Kidney glomerular epithelial cell (primary cell): ENCODE measurements around the gene SMTNL2.

ENCODE experiments used
- DNase-seq: peaks from one replicate; lab custom pipeline; 2025; lab: John Stamatoyannopoulos, UW

SMTNL2 gene

DNA sequence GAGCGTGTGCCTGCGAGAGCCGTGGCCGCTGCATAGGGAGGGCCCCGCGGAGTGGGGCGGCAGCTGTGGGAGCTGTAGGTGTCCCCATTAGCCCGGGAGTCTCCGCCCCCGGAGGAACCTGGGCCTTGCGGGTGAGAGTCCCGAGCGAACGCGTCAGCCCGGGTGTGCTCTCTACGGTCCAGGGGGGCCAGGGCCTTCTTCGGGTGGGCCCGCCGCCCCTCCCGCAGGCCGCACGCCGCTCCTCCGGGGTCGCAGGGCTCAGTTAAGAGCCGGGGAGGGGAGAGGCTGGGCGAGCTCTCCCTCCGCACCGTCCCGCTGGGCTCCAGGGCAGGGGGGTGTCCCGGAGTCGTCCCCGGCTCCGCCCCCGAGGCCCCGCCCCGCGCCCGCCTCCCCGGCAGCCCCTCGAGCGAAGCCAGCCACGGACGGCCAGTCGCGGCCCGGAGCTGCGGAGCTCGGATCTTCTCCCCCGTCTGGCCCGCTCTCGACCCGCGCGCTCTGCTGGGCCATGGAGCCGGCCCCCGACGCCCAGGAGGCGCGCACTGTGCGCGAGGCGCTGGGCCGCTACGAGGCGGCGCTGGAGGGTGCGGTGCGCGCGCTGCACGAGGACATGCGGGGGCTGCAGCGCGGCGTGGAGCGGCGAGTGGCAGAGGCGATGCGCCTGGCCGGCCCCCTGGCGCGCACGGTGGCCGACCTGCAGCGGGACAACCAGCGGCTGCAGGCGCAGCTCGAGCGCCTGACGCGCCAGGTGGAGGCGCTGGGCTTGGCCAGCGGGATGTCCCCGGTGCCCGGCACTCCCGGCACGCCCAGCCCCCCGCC, at the start of gene SMTNL2:
TSS of gene SMTNL2 (plus strand) at position 429 of the 816 bp plus-strand sequence. CDS start at position 506, 77 bp downstream.
- DNase-seq = peak; percentile 39

DNA sequence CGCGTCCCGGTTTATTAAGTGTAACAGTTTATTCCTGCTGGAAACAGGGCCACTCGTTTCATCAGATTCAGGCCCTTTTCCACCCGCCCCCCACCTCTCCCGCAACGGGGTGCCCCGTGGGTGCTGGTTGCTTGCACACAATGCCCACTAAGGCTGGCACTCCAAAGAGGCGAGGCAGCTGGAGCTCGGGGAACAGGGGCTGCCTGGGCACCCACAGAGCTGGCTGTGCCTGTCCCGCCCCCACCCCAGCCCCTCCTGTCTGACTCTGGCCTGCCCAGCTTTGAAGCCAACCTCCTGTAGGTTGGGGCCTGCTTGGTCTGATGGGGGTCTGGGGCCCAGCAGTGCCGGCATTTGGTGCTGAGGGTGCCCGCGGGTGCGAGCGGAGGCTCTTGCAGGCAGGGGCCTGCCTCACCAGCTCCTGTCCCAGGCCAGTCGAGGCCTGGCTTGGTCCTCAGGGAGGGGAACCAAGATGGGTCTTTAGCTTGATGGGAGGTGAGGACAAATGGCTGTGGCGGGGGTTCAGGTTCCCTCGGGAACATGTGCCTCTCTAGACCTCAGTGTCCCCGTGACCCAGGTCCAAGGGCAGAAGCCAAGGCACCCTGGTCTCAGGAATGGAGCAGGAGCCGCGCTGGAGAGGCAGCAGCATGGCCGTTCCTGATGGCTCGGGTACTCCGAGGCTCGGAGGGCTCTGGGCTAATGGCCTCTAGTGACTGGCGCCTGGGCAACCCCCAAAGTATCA, 49.2 kb upstream of the SMTNL2 start:
- no peak for DNase-seq

DNA sequence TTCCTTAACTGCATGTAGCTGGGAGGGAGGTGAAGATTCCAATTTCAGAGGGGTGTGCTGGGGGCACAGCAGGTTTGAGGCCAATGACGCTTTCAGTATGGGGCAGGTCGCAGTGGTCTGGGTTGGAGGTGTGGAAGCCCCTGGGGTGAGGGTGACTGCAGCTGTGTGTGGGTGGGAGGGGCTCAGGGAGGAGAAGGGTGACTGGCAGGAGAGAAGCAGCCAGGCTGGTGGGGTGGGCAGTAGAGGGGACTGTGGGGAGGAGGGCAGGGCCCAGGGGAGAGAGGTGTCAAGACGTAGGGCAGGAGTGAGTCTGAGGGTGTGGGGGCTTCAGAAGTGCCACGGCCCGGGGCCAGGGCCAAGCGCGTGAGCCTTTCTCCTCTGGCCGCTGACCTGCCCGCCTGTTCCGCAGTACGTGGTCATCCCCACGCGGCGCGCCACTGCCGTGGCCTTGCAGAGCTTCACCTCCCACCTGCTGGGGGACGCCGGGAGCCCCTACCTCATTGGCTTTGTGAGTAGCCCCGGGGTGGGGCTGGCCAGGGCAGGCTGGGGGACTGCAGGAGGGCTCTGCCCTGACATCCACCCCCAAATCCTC, 48.6 kb upstream of the SMTNL2 start:
- DNase-seq = no peak

DNA sequence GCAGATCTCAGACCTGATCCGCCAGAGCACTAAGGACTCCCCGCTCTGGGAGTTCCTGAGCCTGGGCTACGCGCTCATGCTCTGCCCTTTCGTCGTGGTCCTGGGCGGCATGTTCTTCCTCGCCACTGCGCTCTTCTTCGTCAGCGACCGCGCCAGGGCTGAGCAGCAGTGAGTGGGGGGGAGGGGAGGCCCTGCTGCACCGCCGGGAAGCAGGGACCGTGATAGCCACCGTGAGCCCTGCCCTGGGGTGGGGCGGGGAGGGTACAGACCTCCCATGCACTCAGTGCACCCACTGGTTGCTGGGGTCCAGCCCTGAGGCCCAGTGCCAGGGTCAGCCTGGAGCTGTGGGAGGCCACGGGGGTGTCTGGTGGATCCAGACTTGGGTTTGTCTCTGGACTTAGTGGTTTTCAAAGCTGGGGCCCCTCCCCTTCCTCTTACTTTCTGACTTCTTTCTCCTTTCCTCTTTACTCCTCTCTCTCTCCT, 48.0 kb upstream of the SMTNL2 start:
- DNase-seq = no peak

DNA sequence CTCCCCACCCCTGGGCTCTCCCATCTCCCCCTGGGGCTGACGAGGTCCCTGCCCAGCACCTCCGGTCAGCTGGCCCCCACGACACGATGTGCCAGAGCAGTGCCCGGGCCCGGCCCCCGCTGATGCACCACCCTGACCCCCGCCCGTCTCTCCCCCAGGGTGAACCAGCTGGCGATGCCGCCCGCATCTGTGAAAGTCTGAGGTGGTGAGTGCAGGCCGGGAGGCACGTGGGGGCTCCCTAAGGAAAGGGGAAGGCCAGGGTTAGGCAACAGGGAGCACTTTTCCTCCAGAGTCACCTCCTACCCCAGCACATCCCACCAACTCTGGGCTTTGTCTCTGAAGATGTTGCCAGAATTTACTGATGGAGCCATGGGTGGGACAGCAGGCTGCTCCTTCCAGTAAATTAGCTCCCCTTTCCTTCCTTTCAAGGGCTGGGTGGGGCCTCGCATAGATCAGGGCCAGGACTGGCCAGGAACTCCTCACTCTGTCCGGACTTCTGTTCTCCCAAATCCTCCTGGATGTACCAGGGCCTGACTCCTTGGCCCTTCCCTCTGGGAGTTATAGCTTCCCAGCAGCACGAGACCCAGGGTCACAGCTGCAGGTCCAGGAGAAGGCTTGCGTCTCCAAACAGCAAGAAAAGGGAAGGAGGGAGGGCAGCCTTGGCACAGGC, 47.5 kb upstream of the SMTNL2 start:
- DNase-seq = no peak

DNA sequence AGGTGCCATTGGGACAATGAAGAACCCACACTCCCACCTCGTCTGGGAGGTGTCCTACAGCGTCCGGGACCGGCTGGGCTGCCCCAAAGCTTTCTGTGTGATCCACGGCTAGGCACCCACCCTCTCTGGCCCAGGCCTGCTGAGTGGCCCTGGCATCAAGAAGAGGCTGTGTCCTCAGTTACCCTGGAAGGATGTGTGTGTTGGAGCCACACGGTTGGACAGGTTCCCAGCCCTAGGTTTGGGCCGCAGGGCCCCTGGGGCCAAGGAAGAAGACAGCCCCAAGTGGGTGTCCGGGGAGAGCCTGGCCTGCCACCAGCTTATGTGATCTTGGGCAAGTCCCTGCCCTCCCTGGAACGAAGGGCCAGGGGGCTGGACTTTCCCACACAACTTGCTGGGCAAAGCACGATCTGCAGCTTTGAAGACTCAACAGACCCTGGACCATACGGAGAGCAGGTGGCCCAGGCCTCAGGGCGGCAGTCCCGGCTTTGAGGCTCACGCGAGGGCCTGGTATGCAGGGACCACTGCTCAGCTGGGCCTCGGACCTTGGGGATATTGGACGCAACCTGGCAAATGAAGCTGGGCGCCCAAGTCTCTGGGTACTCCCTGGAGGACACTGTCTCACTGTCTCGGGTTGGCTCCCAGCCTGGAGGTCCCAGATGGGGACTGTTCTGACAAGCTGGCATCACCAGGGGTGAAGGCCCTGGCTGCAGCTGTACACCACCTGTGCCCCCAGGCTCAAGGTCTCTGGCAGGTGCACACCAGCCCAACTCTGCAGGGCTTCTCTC, 46.7 kb upstream of the SMTNL2 start:
- no peak for DNase-seq

DNA sequence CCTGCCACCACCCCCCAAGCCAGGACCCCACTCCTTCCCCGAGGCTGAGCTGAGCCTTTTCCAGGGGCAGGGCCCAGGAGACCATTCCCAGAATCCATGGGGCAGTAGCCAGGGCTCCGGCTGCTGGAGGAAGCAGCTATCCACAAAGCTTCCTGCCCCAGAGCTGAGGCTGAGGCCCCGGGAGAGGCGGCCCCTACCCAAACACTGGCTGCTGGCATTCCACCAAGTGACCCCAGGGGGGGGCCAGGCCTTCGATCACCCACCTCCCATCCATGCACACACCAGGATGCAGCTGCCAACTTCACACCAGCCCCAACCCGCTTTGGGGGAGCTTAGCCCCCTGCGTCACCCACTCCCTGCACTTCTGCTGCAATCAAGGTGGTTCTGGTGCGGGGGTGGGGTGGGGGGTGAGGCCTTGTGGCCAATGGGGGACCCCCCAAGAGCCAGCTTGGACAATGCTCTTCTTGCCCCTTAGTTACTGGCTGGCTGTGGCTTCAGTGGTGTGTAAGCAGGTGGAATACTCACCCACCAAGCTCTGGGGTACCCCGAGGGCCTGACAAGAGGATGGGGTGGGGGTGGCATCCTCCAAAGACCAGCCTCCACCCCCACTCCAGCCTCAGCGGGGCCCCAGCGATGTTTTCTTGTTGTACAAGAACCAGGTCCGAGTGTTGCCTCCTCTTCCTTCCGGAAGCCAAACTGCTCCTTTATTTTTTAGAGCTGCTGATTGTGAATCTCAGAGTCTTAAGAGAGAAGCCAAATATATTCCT, 45.9 kb upstream of the SMTNL2 start:
- DNase-seq = no peak

DNA sequence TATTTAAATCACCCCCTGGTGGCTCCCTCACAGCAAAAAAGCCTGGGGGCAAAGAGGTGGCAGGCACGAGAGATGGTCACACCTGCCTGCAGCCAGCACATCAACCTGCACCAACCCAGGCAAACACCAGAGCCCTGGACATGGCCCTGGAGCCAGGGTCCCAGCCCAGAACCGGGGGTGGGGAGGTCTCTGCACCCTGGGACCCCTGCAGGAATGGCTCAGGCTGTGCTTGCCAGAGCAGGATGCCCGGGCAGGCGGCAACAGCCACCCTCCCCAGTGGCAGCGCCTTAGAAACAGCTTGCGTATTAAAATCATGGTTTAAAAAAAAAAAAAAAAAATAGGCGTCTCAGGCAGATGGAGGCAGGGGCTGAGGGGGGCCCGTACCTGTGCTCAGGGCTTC, 45.3 kb upstream of the SMTNL2 start:
- DNase-seq = no peak

DNA sequence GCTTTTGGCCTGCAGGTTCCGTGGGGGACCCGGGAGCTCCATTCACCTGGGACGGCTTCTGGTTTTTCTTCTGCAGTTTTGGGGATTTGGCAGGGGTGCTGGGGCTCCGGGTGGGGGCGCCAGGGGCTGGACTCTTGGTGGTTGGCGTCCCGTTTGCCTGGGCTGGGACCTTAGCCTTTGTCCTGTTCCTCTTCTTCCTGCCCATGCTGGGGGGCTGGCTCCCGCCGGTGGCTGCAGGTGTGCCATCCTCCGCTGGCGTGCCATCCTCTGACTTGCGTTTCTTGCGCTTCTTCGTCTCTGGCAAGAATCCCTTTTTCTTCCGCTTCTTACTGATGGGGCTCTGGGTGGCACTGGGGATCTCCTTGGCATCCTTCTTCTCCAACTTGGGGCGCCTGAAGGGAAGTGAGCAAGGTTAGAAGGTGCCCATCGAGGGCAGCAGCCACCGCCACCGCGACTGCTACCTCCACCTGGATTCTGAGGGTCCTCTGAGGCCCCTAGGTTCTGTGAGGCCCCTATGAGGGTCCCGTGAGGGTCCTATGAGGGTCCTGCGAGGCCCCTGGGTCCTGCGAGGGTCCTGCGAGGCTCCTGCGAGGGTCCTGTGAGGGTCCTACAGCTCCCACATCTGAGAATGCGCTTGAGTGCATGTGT, 44.6 kb upstream of the SMTNL2 start:
- no peak for DNase-seq

DNA sequence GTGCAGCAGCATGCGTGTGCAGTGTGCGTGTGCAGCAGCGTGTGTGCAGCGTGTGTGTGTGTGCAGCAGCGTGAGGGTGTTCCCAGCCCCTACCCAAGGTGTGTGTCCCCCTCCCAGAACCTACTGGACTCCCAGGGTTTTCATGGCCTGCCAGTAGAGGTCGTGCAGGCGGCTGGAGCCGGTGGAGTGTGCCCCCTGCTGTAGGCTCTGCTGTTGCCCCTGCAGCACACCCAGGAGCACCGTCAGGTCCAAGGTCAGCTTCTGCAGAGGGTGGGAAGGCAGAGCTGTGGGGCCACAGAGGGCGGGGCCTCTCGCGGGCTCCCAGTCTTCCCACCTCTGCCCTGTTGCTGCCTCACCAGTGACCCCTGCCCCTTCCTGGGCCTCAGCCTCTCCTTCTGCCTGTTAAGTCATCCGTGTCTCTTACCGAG, 44.1 kb upstream of the SMTNL2 start:
- DNase-seq = no peak

DNA sequence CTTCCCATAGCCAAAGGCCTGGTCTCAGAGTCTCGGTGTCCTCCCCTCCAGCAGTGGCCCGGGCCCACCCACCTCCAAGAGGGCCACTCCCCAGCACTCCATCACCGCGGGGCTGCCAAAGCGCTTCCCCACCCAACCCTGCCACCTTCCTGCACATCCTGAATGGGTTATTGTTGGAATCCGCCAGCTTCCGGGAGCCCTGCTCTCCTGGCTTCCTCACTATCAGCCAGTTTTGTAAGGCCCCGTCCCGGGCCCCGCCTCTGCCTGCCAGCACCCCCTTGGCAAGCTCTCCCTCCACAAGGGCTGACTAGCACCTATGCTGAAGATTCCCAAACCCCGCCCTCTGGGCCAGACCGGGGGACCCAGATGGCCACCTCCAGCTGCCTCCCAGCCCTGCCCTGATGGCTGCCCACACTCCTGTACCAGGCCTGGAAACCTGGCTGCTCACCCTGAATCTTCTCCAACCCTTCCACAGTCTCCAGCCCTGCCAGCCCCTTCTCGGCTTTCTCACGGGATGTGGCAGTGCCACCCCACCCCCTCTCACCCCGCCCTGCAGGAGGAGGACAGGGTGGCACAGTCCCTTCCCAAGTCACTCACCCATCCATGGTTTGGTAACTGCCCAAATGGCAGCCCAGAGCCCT, 43.5 kb upstream of the SMTNL2 start:
- no peak for DNase-seq

DNA sequence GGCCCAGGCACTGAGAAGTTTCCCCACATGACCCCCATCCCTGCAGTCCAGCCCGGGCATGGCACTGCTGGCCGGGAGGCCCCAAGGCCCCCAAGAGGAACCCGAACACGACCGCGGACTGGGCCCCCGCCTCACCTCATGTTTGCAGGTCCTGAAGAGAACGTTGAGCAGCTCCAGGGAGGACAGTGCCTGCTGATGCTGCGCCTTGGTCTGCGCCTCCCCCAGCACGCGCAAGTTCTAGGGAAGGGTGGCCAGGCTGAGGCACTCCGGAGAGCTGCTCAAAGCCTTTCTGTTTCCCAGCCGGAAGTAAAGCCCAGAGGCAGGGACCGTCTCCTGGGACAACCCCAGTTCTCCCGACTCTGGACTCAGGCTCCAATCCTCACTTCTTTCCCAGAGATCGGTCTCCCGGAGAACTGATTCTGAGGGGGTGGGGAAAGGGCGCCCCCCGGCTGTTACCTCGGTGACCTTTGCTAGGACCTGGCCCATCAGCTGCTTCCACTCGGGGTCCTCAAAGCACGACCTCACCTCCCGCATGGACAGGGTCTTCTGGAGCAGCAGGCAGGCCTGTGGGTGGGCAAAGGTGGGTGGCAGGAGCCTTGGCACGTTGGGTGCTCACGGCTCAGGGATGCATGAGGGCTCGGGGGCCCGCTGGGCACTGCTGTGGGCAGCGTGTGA, 42.9 kb upstream of the SMTNL2 start:
- DNase-seq = no peak

DNA sequence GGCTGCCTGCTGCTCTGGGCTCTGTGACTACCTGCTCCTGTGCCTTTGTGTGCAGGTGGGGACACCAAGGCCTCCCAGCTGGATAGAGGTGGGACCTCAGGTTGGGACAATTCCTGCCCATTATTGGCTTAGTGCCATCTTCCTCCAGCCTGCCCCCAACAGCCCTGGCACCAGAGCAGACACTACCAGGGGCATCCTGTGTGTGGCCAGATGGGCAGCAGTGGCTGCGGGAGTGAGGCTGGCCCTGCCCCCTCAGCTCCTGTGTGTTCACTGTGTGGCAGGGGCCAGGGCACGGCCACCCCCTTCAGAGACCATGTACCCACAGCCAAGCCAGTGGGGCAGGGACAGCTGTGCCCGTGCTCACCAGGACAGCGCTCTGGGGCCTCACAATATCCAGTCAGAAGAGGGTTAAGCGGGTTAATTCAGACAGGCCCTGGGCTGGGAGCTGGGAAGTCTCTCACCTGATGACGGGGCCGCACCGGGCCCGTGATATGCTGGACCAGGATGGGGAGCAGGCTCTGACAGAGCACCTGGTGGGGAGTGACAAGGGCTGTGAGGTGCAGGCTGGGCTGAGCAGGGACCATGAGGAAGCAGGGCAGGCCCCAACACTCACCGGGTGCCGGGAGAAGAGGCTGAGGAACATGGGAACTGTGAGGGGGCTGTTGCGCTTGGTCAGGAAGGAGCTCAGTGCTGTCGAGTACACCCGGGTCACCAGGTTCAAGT, 42.2 kb upstream of the SMTNL2 start:
- DNase-seq = no peak

DNA sequence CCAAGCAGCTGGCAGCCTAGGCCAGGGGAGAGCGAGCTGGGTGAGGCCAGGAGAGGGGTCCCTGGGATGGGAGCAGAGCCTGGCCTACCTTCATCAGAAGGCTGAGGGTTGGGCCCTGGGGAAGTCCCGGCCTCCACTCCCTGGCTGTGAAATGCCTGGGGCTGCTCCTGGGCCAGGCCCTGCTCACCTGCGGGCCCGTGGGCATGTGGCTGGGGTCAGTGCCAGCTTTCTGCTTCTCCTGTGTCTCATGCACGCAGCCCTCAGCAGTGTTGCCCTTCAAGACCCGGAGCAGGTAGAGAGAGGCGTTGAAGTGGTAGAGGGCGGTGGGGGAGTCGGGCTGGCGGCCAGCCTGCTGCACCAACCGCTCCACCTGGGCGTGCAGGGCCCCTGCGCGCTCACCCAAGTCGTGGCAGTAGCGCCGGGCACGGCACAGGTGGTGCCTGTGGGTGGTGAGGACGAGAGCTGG, 41.6 kb upstream of the SMTNL2 start:
- no peak for DNase-seq

DNA sequence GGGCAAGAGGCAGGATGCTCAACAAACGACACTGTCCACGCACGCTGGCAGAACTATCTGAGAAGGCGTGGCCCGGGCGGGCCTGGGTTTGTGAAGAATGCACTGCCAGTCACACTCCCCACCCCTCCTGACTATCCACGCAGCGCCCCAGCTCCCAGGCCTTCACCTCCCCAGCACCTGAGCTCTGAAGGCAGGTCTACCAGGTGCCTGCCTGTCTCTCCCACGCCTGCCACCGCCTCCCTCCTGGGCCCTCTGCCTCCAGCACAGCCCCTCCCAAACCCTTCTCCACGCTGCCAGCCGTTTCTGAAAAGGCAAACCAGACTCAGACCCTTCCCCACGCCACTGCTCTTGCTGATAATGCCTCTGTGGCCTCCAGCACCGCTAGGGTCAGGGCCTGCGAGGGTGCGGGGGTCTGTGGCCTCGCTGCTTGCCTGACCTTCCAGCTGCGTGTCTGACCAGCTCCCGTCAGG, 40.7 kb upstream of the SMTNL2 start:
- DNase-seq = no peak

DNA sequence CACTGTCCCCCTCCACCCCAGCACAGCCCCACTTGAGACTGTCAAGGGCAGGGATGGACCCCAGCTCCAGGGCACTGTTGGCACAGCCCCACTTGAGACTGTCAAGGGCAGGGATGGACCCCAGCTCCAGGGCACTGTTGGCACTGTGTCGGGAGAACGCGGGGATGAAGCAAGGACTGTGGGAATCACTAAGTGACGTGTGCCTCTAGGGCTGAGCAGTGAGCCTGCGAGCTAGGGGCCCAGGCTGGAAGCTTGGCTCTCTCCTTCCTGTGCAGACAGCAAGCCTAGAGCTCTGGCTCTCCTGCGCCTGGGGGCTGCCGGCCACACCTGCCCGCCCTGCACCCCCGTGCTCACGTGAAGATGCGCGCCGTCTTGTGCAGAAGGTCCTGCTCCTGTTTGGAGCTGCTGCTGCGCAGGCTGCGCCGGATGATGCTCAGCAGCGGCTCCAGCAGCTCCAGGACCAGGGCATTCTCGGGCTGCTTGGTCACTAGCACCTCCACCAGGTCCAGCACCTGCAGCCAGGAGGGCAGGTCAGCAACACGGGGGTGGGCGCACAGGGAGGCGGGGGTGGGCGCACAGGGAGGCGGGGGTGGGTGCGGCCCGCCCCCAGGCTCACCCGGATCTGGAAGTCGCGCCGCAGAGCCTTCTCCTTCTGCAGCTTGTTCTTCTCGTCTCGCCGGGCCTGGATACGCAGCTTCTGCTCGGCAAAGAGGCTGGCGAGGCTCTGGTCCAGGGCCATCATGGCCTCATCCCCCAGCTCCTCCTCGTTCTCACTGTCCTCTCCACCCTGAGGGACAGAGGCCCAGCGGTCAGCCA, 40.0 kb upstream of the SMTNL2 start:
- no peak for DNase-seq

DNA sequence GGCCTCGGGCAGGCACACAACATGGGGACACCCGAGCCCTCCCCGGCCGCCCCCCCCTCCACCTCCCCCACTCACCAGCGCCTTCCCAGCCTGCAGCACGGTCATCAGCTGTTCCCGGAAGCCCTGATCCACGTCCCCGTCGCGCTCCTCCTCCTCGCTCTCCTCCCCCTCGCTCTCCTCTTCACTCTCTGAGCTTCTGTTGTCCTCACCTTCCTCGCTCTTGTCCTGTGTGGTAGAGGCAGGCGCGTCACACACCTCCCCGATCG, 39.4 kb upstream of the SMTNL2 start:
- no peak for DNase-seq
